ENCODE data around the gene MYCN.

Gene MYCN

DNA sequence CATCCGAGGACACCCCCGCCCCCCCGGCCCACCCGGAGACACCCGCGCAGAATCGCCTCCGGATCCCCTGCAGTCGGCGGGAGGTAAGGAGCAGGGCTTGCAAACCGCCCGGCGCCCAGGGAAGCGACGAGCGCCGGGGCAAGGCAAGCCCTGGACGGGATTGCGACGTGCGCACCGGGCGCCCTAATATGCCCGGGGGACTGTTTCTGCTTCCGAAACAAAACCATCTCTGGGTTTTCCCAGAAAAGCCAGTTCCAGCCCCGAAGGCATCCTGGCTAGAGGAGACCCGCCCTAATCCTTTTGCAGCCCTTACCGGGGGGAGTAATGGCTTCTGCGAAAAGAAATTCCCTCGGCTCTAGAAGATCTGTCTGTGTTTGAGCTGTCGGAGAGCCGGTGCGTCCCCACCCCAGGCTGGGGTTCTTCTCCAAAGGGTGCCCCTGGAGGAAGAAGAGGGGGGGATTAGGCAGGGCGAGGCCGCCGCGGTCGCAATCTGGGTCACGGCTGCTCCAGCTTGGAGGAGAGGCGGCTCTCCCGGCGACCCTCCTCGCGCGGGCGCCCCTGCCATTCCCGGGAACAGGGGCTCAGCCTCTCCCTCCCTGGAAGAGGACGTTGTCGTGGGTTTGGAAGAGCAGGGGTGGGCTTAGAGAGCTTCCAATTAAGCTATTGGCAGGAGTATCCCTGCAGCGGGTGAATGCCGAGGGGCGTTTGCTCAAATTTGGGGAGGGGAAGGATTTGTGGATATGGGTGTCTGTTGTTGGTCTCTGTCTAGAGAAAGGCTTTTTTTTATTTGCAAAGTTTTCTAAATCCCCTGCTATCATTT lies 521 bp downstream of the MYCN start:
- Histone ChIP-seq H3K9me3 (ENCODE audit: control insufficient read depth, insufficient read depth, low read length) (no peaks in the 10 kb centered on the region), H3K4me1 (ENCODE audit: insufficient read depth, low read length) (peaks cover 31% of the 10 kb centered on the region), H3K36me3 (ENCODE audit: insufficient read depth, low read length) (peaks cover 7% of the 10 kb centered on the region; the same call in 1 of the 2 replicates), H3K9ac (ENCODE audit: low read depth, low read length) (peak overlapping the region; percentile 83)

DNA sequence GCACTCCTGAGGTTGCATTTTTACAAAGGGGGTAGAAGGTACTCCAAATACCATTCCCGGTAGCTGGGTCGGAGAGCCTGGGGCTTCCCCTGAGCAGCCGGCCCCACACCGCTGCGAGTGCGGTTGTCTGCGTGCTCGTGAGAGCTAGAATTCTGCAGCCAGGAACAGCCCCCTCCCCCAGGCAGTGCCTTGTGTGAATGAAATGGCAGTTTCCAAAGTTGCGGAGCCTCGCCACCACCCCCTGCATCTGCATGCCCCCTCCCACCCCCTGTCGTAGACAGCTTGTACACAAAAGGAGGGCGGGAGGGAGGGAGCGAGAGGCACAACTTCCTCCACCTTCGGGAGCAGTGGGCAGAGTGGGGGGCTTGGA lies 1.1 kb downstream of the MYCN start:
- peak overlapping the region; percentile 83 for H3K9ac ChIP-seq (ENCODE audit: low read depth, low read length)

DNA sequence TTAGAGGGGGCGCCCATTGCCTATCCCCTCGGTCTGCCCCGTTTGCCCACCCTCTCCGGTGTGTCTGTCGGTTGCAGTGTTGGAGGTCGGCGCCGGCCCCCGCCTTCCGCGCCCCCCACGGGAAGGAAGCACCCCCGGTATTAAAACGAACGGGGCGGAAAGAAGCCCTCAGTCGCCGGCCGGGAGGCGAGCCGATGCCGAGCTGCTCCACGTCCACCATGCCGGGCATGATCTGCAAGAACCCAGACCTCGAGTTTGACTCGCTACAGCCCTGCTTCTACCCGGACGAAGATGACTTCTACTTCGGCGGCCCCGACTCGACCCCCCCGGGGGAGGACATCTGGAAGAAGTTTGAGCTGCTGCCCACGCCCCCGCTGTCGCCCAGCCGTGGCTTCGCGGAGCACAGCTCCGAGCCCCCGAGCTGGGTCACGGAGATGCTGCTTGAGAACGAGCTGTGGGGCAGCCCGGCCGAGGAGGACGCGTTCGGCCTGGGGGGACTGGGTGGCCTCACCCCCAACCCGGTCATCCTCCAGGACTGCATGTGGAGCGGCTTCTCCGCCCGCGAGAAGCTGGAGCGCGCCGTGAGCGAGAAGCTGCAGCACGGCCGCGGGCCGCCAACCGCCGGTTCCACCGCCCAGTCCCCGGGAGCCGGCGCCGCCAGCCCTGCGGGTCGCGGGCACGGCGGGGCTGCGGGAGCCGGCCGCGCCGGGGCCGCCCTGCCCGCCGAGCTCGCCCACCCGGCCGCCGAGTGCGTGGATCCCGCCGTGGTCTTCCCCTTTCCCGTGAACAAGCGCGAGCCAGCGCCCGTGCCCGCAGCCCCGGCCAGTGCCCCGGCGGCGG lies 1.7 kb downstream of the MYCN start:
- Histone ChIP-seq H3K9ac (ENCODE audit: low read depth, low read length) (peak overlapping the region; percentile 83), H3K4me1 (ENCODE audit: insufficient read depth, low read length) (peaks cover 21% of the 10 kb centered on the region), H3K9me3 (ENCODE audit: control insufficient read depth, insufficient read depth, low read length) (no peaks in the 10 kb centered on the region), H3K36me3 (ENCODE audit: insufficient read depth, low read length) (peaks cover 16% of the 10 kb centered on the region)

More for the DNA sequence above, 1.1 kb downstream of the MYCN start:
- Histone ChIP-seq H3K4me1 (ENCODE audit: insufficient read depth, low read length) (peaks cover 27% of the 10 kb centered on the region), H3K9me3 (ENCODE audit: control insufficient read depth, insufficient read depth, low read length) (no peaks in the 10 kb centered on the region), H3K36me3 (ENCODE audit: insufficient read depth, low read length) (peaks cover 13% of the 10 kb centered on the region; the same call in 1 of the 2 replicates)

DNA sequence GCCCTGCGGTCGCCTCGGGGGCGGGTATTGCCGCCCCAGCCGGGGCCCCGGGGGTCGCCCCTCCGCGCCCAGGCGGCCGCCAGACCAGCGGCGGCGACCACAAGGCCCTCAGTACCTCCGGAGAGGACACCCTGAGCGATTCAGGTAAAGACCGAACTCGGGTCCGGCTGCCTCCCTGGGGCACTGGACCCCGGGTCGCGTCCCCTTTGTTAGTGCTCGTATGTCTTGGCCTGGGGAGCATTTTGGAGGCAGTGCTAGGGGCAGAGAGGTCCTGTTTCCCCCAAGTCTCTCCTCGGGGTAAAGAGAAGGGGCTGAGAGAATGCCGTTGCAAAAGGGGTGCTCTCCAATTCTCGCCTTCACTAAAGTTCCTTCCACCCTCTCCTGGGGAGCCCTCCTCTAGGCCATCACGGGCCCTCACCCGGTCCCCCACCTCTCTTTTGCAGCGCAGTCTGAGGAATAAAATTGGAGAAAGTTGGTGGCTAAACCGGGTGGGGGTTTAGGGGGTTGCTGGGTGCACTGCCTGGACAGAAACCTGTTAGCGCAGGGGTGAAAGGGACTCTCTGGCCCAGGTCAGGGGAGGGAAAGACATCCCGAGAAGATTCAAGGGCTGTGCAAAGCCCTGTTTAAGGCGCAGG lies 2.5 kb downstream of the MYCN start:
- peak overlapping the region; percentile 83 for H3K9ac ChIP-seq (ENCODE audit: low read depth, low read length)

DNA sequence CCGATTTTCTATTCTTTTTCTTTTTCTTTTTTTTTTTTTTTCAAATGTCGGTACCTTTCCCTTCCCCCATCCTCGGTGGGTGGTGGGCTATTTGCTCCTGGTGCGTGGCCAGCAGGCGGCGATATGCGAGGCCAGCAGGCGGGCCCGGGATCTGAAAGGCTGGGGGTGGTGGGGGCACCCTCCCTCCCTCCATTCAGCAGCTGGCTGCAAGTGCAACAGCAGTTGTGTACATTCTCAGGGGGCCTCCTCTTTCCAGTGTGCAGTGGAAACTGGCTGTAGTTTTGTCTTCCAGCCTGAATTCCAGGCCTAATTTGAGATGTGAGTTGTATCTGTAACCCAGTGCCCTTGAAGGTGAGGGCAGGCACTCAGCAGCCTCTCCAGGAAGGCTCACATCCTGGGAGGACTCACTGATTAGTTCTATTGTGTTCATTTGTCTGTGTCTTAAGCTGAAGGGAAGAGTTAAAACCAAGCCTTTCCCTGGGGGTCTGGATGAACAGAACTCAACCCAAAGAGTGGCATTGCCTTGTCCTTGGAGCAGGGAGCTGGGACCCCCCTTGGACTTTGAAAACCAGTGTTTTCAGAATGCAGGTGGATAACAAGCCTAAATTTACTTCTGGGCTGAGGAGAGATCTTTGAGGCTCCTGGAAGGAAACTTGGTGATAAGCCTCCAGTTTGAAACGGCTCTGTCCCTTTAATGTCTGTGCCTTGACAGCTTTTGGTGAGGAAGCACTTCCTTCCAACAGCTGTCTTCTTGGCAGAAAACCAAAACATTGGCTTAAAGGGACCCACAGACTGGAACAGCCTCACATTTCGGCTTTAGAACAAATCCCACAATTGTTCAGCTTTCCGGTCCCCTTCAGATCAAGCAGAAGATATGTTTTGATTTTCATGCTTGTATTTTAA lies 3.3 kb downstream of the MYCN start:
- peaks cover 13% of the 10 kb centered on the region; the same call in 1 of the 2 replicates for H3K4me1 ChIP-seq (ENCODE audit: insufficient read depth, low read length)
- H3K36me3 ChIP-seq (ENCODE audit: insufficient read depth, low read length), result peaks cover 20% of the 10 kb centered on the region
- peak overlapping the region; percentile 83 for H3K9ac ChIP-seq (ENCODE audit: low read depth, low read length)
- H3K9me3 ChIP-seq (ENCODE audit: control insufficient read depth, insufficient read depth, low read length), result no peaks in the 10 kb centered on the region

More for the DNA sequence above, 2.5 kb downstream of the MYCN start:
- H3K9me3 ChIP-seq (ENCODE audit: control insufficient read depth, insufficient read depth, low read length), result no peaks in the 10 kb centered on the region
- peaks cover 19% of the 10 kb centered on the region for H3K4me1 ChIP-seq (ENCODE audit: insufficient read depth, low read length)
- peaks cover 20% of the 10 kb centered on the region for H3K36me3 ChIP-seq (ENCODE audit: insufficient read depth, low read length)

DNA sequence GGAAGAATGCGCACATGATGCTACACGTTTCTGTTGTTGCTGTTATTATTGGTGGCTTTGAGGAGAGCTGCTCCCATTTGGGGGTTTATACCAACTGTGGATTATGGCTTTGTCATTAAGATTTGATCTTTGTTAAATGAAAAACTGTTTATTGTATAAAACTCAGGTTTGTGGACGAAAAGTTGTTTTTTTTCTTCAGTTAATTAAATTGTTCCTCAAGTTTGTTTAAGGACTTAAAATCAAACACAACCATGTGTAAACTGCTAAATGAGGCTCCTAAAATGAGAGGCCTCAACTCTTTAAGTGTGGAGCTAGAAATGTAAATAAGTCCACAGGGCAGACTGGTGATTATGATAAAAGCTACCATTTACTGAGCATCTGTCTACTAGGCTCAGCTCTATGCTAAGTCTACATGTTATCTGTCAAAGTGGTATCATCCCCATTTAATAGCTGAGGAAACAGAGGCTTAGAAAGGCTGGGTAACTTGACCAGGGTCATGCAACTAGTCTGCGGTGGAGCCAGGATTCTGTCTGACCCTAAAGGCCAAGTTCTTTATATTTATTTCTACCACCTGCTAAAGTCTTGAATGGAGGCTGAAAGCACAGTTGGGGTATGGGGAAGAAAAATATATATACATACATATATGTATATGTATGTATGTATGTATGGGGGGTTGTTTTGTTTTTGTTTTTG lies 4.1 kb downstream of the MYCN start:
- Histone ChIP-seq H3K9ac (ENCODE audit: low read depth, low read length) (peak overlapping the region; percentile 83; the same call in 1 of the 2 replicates), H3K9me3 (ENCODE audit: control insufficient read depth, insufficient read depth, low read length) (no peaks in the 10 kb centered on the region), H3K36me3 (ENCODE audit: insufficient read depth, low read length) (peaks cover 20% of the 10 kb centered on the region), H3K4me1 (ENCODE audit: insufficient read depth, low read length) (peaks cover 8% of the 10 kb centered on the region; the same call in 1 of the 2 replicates)

DNA sequence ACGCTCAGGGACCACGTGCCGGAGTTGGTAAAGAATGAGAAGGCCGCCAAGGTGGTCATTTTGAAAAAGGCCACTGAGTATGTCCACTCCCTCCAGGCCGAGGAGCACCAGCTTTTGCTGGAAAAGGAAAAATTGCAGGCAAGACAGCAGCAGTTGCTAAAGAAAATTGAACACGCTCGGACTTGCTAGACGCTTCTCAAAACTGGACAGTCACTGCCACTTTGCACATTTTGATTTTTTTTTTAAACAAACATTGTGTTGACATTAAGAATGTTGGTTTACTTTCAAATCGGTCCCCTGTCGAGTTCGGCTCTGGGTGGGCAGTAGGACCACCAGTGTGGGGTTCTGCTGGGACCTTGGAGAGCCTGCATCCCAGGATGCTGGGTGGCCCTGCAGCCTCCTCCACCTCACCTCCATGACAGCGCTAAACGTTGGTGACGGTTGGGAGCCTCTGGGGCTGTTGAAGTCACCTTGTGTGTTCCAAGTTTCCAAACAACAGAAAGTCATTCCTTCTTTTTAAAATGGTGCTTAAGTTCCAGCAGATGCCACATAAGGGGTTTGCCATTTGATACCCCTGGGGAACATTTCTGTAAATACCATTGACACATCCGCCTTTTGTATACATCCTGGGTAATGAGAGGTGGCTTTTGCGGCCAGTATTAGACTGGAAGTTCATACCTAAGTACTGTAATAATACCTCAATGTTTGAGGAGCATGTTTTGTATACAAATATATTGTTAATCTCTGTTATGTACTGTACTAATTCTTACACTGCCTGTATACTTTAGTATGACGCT lies 5.8 kb downstream of the MYCN start:
- Histone ChIP-seq H3K9ac (ENCODE audit: low read depth, low read length) (no peak overlapping the region), H3K9me3 (ENCODE audit: control insufficient read depth, insufficient read depth, low read length) (no peaks in the 10 kb centered on the region), H3K36me3 (ENCODE audit: insufficient read depth, low read length) (peaks cover 20% of the 10 kb centered on the region)

DNA sequence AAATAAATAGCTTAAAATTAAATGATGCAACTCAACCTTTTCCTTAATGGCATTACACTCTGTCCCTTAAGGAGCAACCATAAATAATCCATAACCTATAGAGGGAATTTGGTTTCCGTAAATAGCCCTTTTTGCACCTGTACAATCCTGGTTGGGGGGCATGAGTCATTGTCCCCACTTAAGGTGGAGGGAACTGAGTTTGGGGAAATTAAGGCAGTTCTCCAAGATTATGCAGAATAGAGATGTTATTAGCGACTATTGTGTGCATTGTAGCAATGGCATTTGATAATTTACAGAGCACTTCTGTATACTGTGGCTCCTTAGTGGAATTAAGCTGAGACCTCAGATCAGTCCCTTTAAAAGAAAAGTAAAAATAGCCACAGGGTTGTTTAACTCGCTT lies 6.6 kb downstream of the MYCN start:
- H3K4me1 ChIP-seq (ENCODE audit: insufficient read depth, low read length), result peaks cover 8% of the 10 kb centered on the region; the same call in 1 of the 2 replicates
- H3K9ac ChIP-seq (ENCODE audit: low read depth, low read length), result no peak overlapping the region
- H3K36me3 ChIP-seq (ENCODE audit: insufficient read depth, low read length), result peaks cover 20% of the 10 kb centered on the region
- no peaks in the 10 kb centered on the region for H3K9me3 ChIP-seq (ENCODE audit: control insufficient read depth, insufficient read depth, low read length)

More for the DNA sequence above, 5.8 kb downstream of the MYCN start:
- H3K4me1 ChIP-seq (ENCODE audit: insufficient read depth, low read length), result peaks cover 8% of the 10 kb centered on the region; the same call in 1 of the 2 replicates

DNA sequence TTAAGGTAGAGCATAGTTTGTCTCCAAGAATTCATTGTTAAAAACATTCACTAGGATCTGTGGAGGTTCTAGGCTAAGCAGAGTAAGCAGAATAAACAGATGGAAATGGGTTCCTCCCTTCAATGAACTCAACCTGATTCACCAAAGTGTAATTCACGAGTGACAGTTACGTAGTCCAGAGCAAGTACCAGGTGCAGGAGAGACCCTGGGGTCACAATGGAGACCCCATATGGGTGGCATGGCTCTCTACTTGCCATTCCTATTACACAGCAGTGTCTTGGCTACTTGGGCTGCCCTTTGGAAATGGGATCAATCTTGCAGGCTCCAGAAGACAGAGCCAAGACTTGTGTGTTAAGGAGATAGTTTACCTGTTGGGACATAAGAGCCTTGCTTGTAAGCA lies 7.1 kb downstream of the MYCN start:
- peaks cover 20% of the 10 kb centered on the region for H3K36me3 ChIP-seq (ENCODE audit: insufficient read depth, low read length)
- peaks cover 8% of the 10 kb centered on the region; the same call in 1 of the 2 replicates for H3K4me1 ChIP-seq (ENCODE audit: insufficient read depth, low read length)
- H3K9me3 ChIP-seq (ENCODE audit: control insufficient read depth, insufficient read depth, low read length), result no peaks in the 10 kb centered on the region
- H3K9ac ChIP-seq (ENCODE audit: low read depth, low read length), result no peak overlapping the region

DNA sequence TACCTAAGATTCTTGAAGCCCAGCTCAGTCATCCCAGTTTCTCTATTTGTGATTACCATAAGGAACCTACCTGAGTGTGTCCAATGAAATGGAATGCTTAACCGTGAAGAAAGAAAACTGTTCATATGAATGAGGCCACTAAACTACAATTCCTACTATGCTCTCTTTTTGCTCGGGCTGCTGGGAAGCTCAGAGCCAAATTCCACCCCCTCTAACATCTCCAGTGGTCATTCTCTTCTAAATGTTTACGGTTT lies 8.3 kb downstream of the MYCN start:
- peaks cover 8% of the 10 kb centered on the region; the same call in 1 of the 2 replicates for H3K4me1 ChIP-seq (ENCODE audit: insufficient read depth, low read length)
- H3K36me3 ChIP-seq (ENCODE audit: insufficient read depth, low read length), result peaks cover 20% of the 10 kb centered on the region
- no peak overlapping the region for H3K9ac ChIP-seq (ENCODE audit: low read depth, low read length)
- H3K9me3 ChIP-seq (ENCODE audit: control insufficient read depth, insufficient read depth, low read length), result no peaks in the 10 kb centered on the region

DNA sequence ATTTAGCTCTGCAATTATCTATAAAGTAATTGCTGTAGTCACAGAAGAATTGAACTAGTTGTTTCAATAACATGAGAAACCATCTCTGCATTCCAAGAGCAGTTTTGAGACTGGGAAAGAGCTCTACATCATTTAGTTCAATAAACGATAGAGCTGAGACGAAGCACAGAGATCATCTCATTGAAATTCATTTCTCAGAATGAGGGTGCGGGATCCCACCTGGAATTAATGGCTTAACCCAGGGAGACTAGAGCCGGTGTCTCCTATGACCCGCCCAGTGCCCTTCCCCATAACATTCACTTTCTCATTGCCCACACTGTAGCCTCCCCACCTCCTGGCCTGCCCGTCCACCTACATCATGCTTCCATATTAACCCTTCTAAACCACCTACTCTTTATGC lies 8.8 kb downstream of the MYCN start:
- Histone ChIP-seq H3K36me3 (ENCODE audit: insufficient read depth, low read length) (peaks cover 20% of the 10 kb centered on the region), H3K9ac (ENCODE audit: low read depth, low read length) (no peak overlapping the region), H3K9me3 (ENCODE audit: control insufficient read depth, insufficient read depth, low read length) (no peaks in the 10 kb centered on the region), H3K4me1 (ENCODE audit: insufficient read depth, low read length) (peaks cover 6% of the 10 kb centered on the region; the same call in 1 of the 2 replicates)

DNA sequence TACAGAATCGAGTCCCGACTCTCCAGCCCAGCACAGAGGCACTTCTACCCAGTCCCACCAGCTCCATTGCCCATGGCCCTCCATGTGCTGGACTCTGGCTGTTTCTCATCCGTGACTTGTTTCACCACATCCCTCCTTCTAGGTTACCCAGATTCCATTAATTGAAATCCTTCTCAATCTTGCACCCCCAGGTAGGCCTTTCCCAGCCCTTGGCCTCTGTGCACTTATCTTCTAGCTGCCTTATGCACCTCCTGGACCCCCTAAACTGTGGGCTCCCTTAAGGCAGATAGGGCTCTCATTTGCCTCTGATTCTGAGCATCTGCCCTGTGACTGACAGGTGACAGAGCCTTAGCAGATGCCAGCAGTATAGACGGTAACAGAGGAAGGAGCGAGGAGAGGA lies 9.2 kb downstream of the MYCN start:
- Histone ChIP-seq H3K9ac (ENCODE audit: low read depth, low read length) (no peak overlapping the region), H3K36me3 (ENCODE audit: insufficient read depth, low read length) (peaks cover 20% of the 10 kb centered on the region), H3K9me3 (ENCODE audit: control insufficient read depth, insufficient read depth, low read length) (no peaks in the 10 kb centered on the region), H3K4me1 (ENCODE audit: insufficient read depth, low read length) (peaks cover 2% of the 10 kb centered on the region; the same call in 1 of the 2 replicates)

Data from ES-I3 (cell line).